Measurements from ENCODE around the gene DYNC1H1.

- TF ChIP-seq POLR2A (IDR thresholded peaks at IDR 0.05; ENCODE audit: low read length) (no peak), GATA1 (IDR thresholded peaks at IDR 0.05; ENCODE audit: low read depth, low read length) (no peak)
Observed at GRCh38 chr14:102063808-102064429, 99.5 kb downstream of the DYNC1H1 start.

All from erythroblast (primary cell).